ENCODE measurements around the gene SLC8B1.

The SLC8B1 gene

DNA sequence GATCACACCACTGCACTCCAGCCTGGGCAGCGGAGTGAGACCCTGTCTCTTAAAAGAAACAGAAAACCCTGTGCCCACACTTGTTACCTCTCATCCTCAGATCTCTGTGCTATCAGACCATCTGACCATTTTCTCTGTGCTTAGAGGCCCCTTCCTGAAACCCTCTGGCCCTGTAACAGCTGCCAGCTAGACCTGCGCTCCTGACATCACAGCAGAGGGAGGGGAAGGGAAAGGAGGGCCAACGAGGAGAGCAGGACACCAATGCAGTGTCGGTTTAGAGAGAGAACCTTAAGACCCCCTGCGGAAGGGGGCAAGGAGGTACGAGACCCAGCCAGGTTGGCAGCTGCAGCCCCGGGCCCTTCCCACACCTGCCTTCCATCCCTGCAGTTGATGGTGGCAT, 42.4 kb downstream of the SLC8B1 start:
- DNase-seq (ENCODE audit: low spot score), result no peak

DNA sequence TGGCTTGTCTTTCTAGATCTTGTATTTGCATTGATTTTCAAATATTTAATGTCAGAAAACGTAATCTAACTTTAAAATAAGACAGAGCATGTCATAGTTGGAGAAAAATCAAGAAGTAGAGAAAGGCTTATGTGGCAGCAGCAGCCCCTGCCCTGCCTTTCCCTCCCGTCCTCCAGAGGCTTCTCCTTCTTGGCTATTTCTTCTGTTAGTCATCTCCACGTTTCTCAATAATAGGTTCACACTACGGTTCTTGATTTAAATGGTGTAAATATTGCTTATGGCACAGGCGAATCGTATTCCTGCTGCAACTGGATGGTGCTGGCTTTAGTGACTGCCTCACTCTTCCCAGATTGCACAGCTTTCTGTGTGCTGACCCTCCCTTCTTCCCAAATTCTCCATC, 42.8 kb downstream of the SLC8B1 start:
- DNase-seq (ENCODE audit: low spot score), result no peak

GRCh38 chr12:113291586-113291985, 43.3 kb downstream of the SLC8B1 start:
- no peak for DNase-seq (ENCODE audit: low spot score)

- no peak for DNase-seq (ENCODE audit: low spot score)
These were observed 44.4 kb downstream of the SLC8B1 start for GRCh38 chr12:113290506-113290905.

- no peak for DNase-seq (ENCODE audit: low spot score)
These were observed 45.5 kb downstream of the SLC8B1 start for GRCh38 chr12:113289361-113289760.

- no peak for DNase-seq (ENCODE audit: low spot score)
These were observed 47.0 kb downstream of the SLC8B1 start for GRCh38 chr12:113287899-113288282.

DNA sequence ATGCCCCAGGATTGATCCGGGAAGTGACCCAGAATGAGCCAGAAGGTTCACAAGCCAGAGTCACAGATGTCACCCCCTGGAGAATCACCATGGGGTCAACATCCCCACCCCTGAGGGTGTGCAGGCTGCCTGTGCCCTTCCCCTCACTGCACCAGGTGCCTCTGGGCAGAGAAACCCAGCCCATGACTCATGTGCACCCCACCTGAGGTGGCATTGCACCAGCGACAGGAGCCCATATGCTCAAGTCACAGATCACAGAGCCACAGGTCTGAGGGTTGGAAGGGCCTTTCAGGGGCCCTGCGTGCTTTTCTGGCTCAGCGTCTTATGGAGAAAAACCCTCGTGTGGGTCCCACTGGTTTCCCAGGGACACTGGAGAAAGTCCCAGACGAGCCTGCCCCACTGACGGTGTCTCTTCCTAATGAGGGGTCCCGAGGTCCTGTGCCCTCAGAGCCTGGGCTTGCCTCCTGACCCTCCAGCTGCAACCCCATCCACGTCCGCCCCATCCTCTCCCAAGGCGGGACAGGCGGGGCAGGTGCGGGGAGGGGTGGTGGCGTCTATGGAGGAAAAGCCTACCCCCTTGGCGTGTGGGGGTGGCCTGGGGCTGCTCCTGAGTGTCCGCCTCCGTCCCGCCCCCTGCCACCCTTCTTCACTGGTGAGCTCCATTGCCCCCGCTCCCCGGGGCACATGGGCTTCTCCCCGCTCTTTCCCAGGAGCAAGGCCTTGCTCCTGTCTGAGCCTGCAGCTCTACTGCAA, 47.6 kb downstream of the SLC8B1 start:
- DNase-seq (ENCODE audit: low spot score), result no peak

GRCh38 chr12:113286712-113287111, 48.2 kb downstream of the SLC8B1 start:
- no peak for DNase-seq (ENCODE audit: low spot score)

- DNase-seq (ENCODE audit: low spot score), result no peak
These were observed 49.0 kb downstream of the SLC8B1 start for GRCh38 chr12:113285679-113286610.

- no peak for DNase-seq (ENCODE audit: low spot score)
These were observed 50.2 kb downstream of the SLC8B1 start for GRCh38 chr12:113284751-113285150.

GRCh38 chr12:113278633-113279032, 56.3 kb downstream of the SLC8B1 start:
- no peak for DNase-seq (ENCODE audit: low spot score)

DNA sequence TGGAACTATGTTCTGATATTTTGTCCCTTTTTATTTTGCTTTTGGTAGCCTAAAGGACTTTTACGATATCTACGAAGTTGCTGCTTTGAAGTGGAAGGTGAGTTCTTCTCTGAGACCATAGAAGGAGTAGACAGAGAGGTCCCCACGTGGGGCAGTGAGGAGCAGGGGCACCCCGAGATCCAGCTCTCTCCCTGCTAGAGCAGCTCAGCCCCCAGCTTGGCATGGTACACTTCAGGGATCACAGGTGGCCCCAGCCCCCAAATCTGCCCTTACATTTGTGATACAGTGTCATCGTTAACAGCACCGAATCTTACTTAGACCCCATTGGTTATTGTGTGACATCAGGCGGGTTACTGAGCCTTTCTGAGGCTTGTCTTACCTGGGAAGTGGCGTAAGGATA, 56.8 kb downstream of the SLC8B1 start:
- DNase-seq (ENCODE audit: low spot score), result no peak

DNA sequence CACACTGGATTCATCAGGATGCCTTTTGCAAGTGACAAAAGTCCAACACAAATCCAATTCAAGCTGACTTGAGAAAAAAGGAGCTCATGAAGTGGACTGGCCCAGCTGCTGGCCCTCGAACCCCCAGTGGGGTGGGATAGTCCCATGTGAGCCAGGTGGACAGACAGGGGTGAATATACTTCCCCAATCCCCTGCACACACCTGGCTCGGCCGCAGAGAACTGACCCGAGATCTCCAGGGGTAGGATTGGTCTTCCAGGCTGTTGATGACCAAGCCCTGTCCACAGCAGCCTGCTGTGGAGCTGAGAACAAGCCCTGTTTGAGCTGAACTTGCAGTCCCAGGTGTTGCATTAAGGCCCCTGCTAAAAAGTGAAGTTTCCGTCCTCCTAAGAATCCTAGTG, 57.4 kb downstream of the SLC8B1 start:
- DNase-seq (ENCODE audit: low spot score), result no peak

DNA sequence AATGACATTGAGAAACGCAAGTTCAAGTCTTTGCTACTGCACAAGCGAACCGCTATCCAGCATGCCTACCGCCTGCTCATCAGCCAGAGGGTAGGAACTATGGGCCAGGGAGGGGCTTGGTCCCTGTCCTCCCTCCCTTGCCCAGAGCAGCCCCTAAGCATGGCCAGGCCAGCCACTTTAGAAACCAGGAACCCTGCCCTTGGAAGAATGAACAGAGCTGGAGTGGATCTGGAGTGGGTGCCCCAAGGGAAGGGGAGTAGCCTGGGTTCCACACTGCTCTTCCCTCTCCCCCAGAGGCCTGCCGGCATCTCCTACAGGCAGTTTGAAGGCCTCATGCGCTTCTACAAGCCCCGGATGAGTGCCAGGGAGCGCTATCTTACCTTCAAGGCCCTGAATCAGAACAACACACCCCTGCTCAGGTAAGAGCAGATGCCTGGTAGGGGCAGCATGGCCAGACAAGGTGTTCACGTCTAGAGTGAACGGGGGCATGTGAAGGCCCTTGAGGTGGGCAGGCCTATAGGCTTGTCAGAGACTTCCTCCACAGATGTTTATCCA, 57.9 kb downstream of the SLC8B1 start:
- no peak for DNase-seq (ENCODE audit: low spot score)

DNA sequence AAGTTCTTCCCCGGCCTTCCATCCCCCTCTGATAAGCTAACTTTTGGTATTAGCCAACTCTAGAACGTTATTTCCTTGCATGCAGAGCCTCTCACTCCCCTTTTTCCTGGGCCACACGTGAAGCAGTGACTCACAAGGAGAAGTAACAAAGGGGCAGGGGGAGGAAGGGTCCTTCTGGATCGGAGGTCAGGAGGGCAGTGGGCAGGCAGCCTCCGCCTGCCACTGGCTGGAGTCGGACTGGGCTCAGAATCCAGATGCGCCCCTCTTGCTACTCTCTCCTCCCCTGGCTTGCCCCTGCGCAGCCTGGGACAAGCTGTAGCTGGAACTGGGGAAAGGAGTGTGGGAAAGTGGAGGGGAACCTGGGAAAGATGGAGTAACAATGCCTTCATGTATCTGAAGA, 58.6 kb downstream of the SLC8B1 start:
- no peak for DNase-seq (ENCODE audit: low spot score)

GRCh38 chr12:113274848-113275247, 60.1 kb downstream of the SLC8B1 start:
- no peak for DNase-seq (ENCODE audit: low spot score)

DNA sequence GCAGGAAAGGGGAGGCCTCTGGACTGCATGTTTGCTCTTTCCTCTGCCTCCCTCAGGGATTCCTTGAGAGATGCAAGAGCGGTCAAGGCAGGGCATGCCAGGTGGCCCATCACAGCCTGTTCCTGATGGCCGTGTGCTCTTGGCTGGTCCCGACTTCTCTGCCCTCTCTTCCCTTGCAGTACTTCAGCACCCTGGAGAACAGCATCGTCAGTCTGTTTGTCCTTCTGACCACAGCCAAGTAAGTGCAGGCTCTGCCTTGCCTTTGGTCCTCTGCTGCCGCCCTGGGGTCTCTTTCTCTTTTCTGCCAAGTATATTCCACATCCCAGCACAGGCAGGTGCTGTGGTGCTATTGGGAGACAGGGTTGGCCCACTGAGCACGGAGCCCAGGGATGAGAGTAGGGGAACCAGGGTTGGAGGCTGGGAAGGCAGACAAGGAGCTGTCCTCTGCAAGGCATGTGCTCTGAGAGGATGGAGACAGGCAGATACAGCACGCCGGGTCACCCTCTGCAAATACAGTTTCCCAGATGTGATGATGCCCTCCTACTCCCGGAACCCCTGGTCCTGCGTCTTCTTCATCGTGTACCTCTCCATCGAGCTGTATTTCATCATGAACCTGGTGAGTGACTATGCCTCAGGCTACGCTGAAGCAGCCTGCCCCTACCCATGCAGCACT, 61.7 kb downstream of the SLC8B1 start:
- DNase-seq (ENCODE audit: low spot score), result no peak

DNA sequence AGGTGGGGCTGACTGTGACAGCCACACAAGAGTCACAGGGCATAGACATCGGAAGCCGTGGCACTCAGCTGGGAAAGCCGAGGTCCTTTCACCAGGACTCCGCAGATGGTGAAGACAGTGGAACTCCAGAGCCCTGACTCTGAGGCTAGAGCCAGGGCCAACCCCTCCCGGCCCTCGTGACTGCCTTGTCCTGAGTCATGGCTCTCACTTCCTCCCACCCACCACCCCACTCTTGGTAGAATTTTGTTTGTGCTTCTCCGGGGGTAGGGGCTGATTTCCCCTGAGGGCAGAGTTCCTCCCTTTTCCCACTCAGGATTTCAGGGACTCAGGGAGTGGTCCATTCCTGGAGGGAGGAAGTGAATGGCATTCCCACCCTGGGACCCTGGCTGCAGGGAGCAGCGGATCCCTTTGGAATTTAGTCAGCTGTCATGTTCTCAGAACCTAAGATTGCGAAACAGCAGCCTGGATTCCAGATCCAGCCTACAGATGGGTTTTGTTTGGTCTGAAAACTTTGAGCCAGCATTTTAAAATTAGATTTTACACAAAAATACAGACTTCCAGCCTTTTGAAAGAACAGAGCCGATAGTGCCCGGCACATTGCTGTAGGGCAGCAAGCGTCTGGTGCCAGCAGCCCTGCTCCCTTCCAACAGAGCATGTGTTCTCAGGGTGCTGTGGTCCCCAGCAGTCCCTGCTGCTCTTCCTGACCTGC, 62.9 kb downstream of the SLC8B1 start:
- no peak for DNase-seq (ENCODE audit: low spot score)

DNA sequence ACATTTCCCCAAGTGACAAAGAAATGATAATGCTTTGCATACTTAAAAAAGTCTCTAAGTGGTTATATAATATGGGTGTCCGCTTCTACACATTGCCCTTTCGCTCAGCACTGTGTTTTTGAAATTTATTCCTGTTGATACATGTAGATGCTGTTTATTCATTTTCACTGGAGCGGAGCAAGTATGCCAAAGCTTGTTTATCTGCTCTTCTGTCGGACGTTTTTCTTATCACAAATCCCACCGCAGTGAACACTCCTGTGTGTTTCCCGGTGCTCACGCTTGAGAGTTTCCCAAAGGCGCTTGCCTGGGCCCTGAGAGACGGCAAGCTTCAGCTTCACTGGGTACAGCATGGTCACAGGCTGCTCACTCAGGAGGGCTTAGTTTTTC, 63.5 kb downstream of the SLC8B1 start:
- no peak for DNase-seq (ENCODE audit: low spot score)

DNA sequence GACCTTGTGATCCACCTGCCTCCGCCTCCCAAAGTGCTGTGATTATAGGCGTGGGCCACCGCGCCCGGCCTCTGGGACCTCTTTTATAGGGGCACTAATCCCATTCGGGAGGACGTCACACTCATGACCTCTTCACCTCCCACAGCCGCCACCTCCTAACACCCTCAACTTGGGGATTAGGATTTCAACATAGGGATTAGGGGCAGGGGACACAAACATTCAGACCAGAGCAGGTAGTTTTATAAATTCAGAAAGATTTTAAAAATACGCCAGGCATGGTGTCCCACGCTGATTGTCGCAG, 64.2 kb downstream of the SLC8B1 start:
- no peak for DNase-seq (ENCODE audit: low spot score)

- no peak for DNase-seq (ENCODE audit: low spot score)
These were observed 65.5 kb downstream of the SLC8B1 start for GRCh38 chr12:113269257-113269943.

Measured in germinal center (tissue), 1 donor.